Measurements from ENCODE around the gene SYT7.

Gene SYT7

GRCh38 chr11:61542024-61542461 lies 38.8 kb downstream of the SYT7 start:
- Mint-ChIP-seq H3K9me3 (no peaks in the 10 kb centered on the region), H3K4me1 (no peaks in the 10 kb centered on the region), H3K27me3 (peaks cover 51% of the 10 kb centered on the region), H3K27ac (no peak overlapping the region), H3K4me3 (no peak overlapping the region)
- DNase-seq (no peak), ATAC-seq (no peak)

DNA sequence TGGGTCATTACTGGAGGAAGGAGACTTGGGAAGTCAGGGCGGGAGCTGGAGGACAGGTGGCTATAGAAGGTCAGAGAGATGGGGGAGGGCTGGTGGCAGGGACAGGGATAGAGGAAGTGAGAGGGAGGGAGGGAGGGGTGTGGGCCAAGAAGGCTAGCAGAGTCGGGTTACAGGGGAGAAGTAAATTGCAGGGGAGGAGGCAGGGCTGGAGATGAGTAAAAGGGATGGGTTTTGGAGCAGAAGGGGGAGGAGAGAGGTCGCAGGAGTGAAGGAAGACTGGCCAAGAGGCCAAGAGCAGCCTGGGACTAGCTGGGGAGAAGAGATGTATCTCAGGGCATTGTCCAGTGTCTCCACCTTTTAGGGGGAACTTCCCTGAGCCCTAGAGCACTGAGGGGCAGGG lies 39.3 kb downstream of the SYT7 start:
- Mint-ChIP-seq H3K9me3 (no peaks in the 10 kb centered on the region), H3K27ac (no peak overlapping the region), H3K4me1 (no peaks in the 10 kb centered on the region), H3K27me3 (peaks cover 51% of the 10 kb centered on the region), H3K4me3 (no peak overlapping the region)
- no peak for DNase-seq
- ATAC-seq = no peak

DNA sequence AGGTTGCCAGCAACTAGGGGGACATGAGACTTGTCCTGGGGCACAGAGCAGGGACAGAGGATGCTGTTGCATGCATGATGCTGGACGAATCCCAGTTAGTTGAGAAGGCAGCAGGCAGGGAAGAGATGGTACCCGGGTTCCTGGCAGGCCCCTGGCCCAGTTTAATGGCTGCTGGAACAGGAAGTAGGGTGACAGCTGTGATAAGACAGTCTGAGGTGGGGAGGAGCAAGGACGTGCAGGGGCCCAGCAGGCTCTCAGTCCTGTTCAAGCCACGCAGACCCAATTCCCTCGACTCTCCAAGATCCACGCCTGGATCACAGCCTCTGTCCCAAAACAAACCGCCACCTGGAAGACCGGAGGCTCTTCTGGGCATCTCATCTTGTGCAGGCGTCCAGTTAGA lies 40.3 kb downstream of the SYT7 start:
- ATAC-seq (no peak), DNase-seq (no peak)
- Mint-ChIP-seq H3K4me3 (no peak overlapping the region), H3K4me1 (no peaks in the 10 kb centered on the region), H3K9me3 (no peaks in the 10 kb centered on the region), H3K27me3 (peaks cover 57% of the 10 kb centered on the region), H3K27ac (no peak overlapping the region)

DNA sequence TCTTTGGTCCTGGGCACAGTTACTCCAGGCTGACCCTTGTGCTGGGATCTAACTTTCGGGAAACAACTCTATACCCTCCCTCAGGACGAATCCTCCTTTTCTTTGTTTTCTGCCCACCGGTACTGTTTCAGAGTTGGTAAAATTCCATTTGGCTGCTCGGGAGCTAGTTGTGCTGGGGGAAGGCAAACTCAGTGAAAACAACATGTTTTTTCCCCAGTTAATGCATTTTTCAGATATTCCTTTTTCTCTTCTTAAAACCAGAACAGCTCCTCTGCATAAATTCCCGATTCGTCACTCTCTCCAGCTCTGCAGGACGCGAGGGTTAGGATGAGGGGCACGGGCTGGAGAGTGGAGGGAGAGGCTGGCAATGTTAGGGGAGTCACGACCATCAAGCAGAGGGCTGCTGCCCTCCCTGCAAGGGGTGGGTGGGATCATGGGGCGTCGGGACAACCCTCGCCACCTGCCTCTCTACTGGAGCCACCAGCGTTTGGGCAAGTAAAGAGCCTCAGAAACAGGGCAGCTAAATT lies 41.0 kb downstream of the SYT7 start:
- Mint-ChIP-seq H3K4me3 (no peak overlapping the region), H3K27ac (no peak overlapping the region), H3K4me1 (no peaks in the 10 kb centered on the region), H3K9me3 (no peaks in the 10 kb centered on the region), H3K27me3 (peaks cover 57% of the 10 kb centered on the region)
- ATAC-seq = no peak
- no peak for DNase-seq

DNA sequence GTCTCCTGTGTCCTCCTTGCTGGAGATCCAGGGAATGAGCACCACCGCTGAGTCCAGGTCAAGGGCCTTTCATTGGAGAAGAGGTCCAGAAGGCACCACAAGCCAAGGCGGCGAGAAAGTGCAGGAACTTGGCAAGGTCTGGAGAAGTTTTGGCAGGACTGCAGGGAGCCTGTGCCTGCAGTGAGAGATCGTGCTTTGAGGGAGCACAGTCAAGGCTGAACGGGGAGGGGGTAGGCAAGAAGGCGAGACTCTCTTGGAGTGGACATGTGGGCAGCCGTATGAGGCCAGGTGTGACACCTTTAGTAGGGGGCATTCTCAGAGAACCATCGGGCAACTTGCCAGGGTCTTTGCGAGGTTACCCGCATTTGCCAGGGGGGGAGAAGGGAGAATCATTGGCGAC lies 41.9 kb downstream of the SYT7 start:
- no peak overlapping the region for H3K4me3 Mint-ChIP-seq
- peaks cover 63% of the 10 kb centered on the region for H3K27me3 Mint-ChIP-seq
- no peaks in the 10 kb centered on the region for H3K9me3 Mint-ChIP-seq
- no peaks in the 10 kb centered on the region for H3K4me1 Mint-ChIP-seq
- ATAC-seq (no peak), DNase-seq (no peak)
- no peak overlapping the region for H3K27ac Mint-ChIP-seq

- H3K27me3 Mint-ChIP-seq = peaks cover 67% of the 10 kb centered on the region
- no peaks in the 10 kb centered on the region for H3K4me1 Mint-ChIP-seq
- DNase-seq = no peak
- H3K4me3 Mint-ChIP-seq = no peak overlapping the region
- ATAC-seq = no peak
- H3K27ac Mint-ChIP-seq = no peak overlapping the region
- H3K9me3 Mint-ChIP-seq = no peaks in the 10 kb centered on the region
Measured at GRCh38 chr11:61538636-61538961, 42.3 kb downstream of the SYT7 start.

- peaks cover 75% of the 10 kb centered on the region for H3K27me3 Mint-ChIP-seq
- no peak for ATAC-seq
Measured at GRCh38 chr11:61537326-61537725, 43.5 kb downstream of the SYT7 start.

GRCh38 chr11:61536676-61537270 lies 44.1 kb downstream of the SYT7 start:
- Mint-ChIP-seq H3K4me1 (no peaks in the 10 kb centered on the region), H3K27ac (no peak overlapping the region), H3K9me3 (no peaks in the 10 kb centered on the region), H3K4me3 (no peak overlapping the region), H3K27me3 (peaks cover 69% of the 10 kb centered on the region)
- no peak for DNase-seq
- ATAC-seq = no peak

More at GRCh38 chr11:61537326-61537725, 43.5 kb downstream of the SYT7 start:
- Mint-ChIP-seq H3K9me3 (no peaks in the 10 kb centered on the region), H3K4me1 (no peaks in the 10 kb centered on the region), H3K27ac (no peak overlapping the region), H3K4me3 (no peak overlapping the region)
- DNase-seq = no peak

DNA sequence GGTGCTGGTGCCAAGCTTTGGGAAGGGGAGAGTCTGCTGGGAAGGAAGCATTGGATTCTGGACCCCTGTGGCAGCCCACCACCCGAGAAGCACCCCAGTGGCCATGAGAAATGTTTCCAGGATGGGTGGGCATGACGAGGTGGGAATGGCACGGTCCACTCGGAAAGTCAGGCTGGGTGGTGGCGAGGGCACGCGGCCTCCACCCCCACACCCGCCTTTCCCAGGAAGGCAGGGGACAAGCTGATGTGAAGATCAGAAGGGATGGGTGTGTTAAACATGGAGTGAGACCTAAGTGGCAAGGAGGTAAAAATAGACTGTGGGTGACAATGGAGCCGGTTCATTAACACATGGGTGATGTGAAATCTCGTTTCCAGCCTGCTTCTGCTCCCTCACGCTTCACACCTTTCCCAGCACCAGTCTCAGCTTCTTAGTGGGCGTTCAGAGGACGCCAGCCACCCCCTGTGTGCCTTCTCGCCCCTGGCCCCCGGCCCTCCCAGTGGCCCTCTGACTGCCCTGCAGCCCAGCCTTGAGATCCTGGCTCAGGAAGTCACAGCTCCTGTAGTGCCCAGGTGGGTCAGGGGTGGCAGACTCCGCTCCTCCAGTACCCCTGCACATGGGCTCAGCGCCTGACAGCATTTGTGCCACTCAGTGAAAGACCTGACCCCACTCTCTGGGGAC lies 44.7 kb downstream of the SYT7 start:
- Mint-ChIP-seq H3K9me3 (no peaks in the 10 kb centered on the region), H3K4me1 (peaks cover 2% of the 10 kb centered on the region), H3K4me3 (no peak overlapping the region), H3K27me3 (peaks cover 63% of the 10 kb centered on the region), H3K27ac (no peak overlapping the region)
- DNase-seq = no peak
- ATAC-seq = no peak

DNA sequence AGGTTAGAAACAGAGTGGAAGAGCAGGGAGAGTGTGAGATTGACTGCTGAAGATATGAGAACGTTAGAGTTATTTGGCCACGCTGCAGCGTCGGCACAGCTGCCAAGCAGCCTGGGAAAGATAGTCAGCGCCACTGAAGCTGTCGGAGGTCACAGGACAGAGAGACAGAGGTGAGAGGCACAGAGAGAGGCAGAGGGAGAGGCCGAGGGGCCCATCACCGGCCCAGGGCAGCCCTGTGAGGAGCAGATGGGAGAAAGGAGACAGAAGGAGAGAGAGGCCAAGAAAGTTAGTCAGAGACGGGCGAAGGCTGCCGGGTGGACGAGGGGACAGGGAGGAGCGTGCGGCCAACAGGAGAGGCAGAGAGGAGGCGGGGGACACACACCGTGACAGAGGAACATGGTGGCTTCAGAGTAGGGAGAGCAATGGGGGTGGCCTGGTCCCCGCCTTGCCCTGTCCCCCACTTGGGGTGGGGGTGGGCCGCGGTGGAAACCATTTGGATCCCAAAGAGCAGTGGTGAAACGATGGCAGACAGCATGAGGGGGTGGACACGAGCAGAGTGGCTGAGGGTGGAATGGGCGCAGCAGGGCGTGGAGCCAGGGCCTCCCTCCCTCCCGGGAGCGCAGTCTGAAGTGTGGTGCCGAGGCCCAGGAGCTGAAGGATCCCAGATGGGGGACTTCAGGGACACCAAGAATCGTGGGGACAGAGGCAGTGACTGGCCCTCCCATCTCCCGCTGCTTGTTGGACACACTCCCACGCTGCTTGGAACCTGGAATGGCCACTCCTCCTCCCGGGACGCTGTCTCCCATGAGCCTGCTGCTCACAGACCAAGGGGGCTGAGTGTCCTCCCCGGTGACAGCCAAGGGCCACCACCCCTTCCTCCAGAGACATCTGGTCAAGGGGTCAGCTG lies 45.7 kb downstream of the SYT7 start:
- Mint-ChIP-seq H3K4me3 (no peak overlapping the region), H3K9me3 (no peaks in the 10 kb centered on the region), H3K27ac (no peak overlapping the region), H3K4me1 (peaks cover 5% of the 10 kb centered on the region), H3K27me3 (peaks cover 54% of the 10 kb centered on the region)
- DNase-seq (no peak), ATAC-seq (no peak)

DNA sequence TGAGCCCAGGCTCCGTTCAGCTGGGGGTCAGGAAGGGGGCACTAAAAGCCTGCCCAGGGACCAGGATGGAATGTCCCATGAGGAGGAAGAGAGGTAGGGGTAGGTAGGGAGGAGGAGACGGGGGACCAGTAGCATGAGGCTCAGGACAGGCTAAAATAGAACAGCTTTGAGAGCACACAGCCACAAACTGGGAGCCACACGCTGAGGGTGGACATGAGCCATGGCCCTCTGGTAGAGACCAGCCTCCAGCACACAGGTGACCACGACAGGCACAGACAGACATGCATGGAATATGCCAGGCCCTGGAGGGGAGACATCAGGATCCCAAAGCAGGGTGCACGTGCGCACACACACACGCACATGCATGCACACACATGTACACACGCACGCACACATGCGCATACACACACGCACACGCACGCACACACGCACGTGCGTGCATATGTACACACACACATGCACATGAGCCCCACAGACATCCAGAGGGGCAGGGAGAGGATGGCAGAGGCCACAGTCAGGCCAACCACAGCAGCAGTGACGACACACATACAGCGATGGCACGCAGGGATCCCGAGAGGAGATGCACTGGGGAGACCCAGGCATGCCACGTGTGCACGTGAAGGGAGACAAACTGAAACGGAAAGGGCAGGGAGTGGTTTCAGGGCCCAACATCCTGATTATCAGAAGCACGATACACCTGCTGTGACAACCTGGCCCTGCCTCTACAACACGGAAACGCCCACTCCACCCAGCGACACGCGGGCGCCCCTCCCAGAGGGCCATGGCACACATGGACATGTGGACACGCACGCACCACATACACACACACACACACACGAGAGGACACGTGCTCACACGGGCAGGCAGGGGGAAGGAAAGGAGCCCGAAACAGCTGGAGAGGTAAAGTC lies 46.6 kb downstream of the SYT7 start:
- peaks cover 5% of the 10 kb centered on the region for H3K4me1 Mint-ChIP-seq
- DNase-seq = no peak
- H3K27ac Mint-ChIP-seq = no peak overlapping the region
- peaks cover 48% of the 10 kb centered on the region for H3K27me3 Mint-ChIP-seq
- H3K4me3 Mint-ChIP-seq = no peak overlapping the region
- no peaks in the 10 kb centered on the region for H3K9me3 Mint-ChIP-seq
- no peak for ATAC-seq

- Mint-ChIP-seq H3K27me3 (peaks cover 49% of the 10 kb centered on the region), H3K9me3 (no peaks in the 10 kb centered on the region), H3K4me3 (no peak overlapping the region), H3K4me1 (peaks cover 5% of the 10 kb centered on the region), H3K27ac (no peak overlapping the region)
- ATAC-seq = no peak
- DNase-seq = no peak
Measured at GRCh38 chr11:61533401-61533800, 47.5 kb downstream of the SYT7 start.

GRCh38 chr11:61533039-61533375 lies 47.9 kb downstream of the SYT7 start:
- no peak for DNase-seq
- no peak overlapping the region for H3K4me3 Mint-ChIP-seq
- peaks cover 53% of the 10 kb centered on the region for H3K27me3 Mint-ChIP-seq

DNA sequence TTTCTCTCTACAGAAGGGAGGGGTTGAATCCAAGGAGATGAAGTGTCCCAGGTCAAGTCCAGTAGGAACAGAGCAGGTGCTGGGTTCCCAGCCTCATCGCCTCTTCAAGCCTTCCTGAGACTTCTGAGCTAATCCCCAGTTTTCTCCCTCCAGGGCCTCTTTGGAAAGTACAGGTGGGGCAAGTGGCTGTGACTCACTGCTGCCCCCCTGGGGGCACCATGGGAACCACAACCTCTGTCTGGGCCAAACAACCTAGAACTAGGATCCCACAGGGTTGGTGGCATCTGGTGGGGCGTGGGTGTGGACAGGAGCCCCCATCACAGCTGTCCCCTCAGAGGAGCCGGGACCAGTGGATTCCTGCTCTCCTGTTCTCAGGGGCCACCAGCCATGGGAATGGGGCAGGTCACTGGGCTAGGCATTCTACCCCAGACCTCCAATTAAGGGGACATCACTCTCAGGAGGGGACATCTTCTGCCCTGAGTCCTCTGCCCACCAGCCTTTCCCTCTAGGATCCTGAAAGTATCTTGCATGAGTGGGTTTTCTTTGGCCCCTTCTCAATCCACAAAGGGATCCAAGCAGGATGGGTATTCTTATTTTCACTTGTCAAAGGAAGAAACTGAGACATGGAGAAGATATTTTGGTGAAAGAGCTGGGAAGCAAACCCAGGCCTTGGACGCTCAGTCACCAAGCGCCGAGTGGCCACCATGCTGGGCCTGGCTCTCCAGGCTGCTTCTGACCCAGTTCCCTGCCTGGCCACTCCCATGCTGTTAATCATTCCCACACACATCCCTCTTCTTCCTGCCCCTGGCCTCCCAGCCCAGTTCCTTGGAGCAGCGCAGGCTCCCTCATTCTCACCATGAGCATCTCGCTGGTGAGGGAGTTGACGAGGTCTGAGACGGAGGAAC lies 48.5 kb downstream of the SYT7 start:
- H3K4me3 Mint-ChIP-seq = no peak overlapping the region
- peaks cover 5% of the 10 kb centered on the region for H3K4me1 Mint-ChIP-seq
- ATAC-seq (peak; percentile 59), DNase-seq (peak; percentile 49 to 52)
- no peak overlapping the region for H3K27ac Mint-ChIP-seq
- no peaks in the 10 kb centered on the region for H3K9me3 Mint-ChIP-seq
- H3K27me3 Mint-ChIP-seq = peaks cover 60% of the 10 kb centered on the region

More at GRCh38 chr11:61533039-61533375, 47.9 kb downstream of the SYT7 start:
- Mint-ChIP-seq H3K4me1 (peaks cover 5% of the 10 kb centered on the region), H3K9me3 (no peaks in the 10 kb centered on the region), H3K27ac (no peak overlapping the region)
- ATAC-seq = no peak

Measured in stimulated activated naive CD8-positive, alpha-beta T cell treated with anti-CD3 and anti-CD28 coated beads, Interleukin-15, amount 100 ng/mL, for 72 hours (primary cell).